IPS DF 4.7 (cell line): ENCODE measurements around the gene SMARCC1.
A peak's percentile ranks its signal among the peaks of the same experiment; 100 is the strongest.
"Not testable (repeated sequence)": the region's sequence is repeated elsewhere in the genome, so short reads cannot be mapped to it uniquely, and the experiment has no call there.

ENCODE experiments used
- DNase-seq: peaks from one replicate; pipeline ENCODE4 v3.0.0-alpha.2; 2013; ENCODE audit warnings: low spot score; ENCODE audit errors: extremely low read depth

Gene SMARCC1

GRCh38 chr3:47781685-47782445, at the start of gene SMARCC1:
Gene SMARCC1 (minus strand): TSS chr3:47781893. CDS start chr3:47781797, 96 bp downstream.
- DNase-seq: peak; percentile 88

DNA sequence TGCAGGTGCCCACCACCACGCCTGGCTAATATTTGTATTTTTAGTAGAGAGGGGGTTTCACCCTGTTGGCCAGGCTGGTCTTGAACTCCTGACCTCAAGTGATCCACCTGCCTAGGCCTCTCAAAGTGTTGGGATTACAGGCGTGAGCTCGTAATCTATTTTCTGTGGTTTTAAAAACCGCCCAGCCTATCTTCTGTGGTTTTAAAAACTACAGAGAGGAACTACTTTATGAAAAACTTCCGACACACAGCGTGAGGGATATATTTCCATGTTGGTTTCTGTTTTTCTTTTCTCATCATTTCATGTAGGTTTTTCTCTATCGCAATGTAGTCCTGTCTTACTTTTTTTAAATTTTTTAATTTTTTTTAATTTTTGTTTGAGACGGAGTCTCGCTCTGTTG, 47.8 kb upstream of the SMARCC1 start:
- DNase-seq: not testable (repeated sequence)

- DNase-seq: no peak
Measured at GRCh38 chr3:47825590-47825989, 43.9 kb upstream of the SMARCC1 start.

DNA sequence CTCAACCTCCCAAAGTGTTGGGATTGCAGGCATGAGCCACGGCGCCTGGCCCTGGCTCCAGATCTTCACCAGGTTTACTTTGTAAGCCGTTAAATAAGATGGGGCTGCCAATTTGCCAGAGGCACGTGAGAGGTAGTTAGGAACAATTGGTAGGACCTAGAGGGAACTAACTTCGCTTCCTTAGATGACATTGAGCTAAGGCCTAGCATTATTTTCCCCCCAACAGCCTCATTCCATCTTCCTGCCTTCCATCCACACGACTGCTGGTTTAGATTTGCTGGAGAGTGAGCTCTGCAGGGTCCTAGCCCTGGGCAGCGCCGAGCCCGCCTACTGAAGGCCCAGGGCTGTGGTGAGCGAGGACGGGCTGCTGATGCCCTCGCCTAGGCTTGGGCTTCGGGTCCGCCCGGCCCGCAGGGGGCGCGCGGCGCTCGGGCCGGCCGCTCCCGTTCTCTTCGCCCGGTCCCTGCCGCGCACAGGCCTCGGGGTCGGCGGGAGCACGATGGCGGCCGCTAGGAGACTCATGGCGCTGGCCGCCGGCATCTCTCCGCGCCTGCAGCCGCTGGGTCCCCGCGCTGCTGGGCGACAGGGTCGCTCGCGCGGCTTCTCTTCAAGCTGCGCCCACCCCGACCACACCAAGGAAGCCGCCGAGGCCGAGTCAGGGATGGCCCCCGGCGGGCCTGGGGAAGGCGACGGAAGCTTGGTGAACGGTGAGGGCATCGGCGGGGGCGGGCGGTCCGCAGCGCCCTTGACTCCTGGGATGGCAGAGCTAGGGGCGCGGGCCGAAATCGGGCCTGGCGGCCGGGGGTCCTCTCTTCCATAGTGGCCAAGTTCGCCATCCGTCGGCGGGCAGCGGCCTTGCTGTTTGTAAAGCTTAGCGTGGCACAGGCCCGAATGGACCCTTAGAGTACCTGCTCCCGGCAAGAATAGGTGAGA, 43.1 kb upstream of the SMARCC1 start:
- DNase-seq: no peak

GRCh38 chr3:47817609-47818008, 35.9 kb upstream of the SMARCC1 start:
- no peak for DNase-seq

DNA sequence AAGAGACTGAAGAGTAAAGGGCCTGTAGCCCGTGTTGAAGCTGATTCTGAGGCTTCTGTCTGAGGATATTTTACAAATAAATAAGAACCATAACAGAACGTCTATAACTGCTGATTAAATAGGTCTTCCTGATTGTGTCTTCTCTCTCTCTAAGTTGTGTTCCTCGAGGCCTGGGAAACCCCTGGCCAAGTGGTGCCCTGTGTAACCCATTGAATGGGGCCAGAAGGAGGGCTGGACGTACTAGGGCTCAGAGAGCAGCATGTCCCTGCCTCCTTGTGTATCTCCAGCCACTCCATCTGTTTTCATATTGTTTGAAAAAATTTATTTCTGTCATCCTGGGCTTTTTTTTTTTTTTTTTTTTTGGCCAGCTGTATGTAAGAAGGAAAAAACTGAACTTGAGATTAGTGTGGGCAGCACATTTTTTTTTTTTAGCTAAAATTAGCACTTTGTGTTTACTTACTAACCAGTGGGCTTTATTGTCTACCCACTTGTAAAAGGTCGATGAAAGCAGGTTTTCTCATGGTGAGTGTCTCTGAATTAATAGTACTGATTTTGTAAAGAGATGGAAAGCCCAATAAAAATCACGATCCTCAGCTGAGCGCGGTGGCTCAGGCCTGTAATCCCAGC, 32.0 kb upstream of the SMARCC1 start:
- DNase-seq: no peak

- DNase-seq: no peak
Measured at GRCh38 chr3:47804577-47804976, 22.9 kb upstream of the SMARCC1 start.

DNA sequence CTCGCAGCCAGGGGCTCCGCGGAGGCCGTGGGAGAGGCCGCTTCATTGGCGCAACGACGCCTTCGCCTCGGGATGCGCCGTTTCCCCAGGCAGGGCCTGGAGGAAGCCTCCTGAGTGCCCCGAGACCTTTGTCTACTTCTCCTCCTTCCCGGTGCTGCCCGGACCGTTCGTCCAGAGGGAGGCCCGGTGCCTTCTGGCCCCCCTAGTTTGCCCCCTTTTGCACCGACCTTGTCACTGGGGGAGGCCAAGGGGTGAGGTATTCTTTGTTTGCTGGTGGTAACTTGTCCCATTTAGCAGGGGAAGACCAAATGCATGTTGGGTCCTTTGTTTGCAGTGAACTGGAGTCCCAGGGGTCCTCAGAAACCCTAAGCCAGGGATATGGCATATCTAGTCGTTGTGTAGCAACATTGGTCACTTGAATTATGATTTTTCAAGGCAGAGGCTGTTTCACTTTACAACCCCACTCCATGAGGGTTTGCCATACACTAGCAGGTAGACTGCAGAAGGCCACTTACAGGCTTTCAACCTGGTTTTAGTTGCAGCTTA, 21.9 kb upstream of the SMARCC1 start:
- DNase-seq: no peak

DNA sequence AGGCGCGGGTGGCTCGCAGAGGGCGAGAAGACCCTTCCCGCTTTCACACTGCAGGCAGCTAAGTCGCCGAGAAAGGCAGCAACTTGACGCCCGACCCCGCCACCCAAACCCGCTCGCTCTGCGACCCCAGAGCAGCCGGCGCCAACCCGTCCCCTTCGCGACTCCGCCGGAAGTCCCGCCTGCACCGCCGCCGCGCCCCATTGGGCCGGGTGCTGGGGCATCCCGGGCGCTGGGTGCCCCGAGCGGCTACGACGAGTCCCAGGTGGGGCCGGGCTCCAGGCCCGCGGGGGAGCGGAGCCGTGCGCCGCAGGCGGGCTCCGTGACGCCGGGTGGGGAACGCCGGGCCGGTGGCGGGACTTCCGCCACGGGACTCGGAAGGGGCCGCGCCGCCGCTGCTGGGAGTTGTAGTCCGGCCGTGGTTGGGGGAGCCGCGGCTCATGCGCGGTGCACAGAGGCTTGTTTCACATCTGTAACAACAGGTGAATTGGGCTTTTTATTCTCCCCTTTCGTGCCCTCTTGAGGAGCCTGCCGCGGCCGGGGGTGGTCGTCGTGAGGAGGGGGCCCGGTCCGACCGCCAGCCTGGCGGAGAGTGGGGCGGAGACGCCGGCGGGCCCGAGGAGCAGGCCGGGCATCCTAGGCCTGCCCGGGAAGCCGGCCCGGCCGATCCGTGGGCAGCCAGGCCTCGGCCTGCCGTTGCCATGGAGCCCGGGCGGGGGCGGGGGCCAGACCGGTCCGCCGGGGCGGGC, 21.2 kb upstream of the SMARCC1 start, which contains the start of gene DHX30:
Gene DHX30, plus strand, starts transcription at position 405 of the 746 bp plus-strand sequence. CDS start 7,546 bp downstream, outside the sequence.
- DNase-seq: no peak

GRCh38 chr3:47799733-47800132, 18.0 kb upstream of the SMARCC1 start:
- DNase-seq: no peak

DNA sequence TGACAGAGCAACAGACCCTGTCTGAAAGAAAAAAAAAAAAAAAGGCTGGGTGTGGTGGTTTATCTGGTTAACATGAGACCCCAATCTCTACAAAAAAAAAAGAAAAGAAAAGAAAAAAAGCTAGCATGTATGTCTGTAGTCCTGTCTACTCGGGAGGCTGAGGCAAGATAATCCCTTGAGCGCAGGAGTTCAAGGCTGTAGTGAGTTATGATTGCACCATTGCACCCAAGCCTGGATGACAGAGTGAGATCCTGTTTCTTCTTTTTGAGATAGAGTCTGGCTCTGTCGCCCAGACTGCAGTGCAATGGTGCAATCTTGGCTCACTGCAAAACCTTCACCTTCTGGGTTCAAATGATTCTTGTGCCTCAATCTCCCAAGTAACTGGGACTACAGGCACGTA, 12.9 kb upstream of the SMARCC1 start:
- no peak for DNase-seq

GRCh38 chr3:47792699-47793098, 11.0 kb upstream of the SMARCC1 start:
- DNase-seq: no peak

- no peak for DNase-seq
Measured at GRCh38 chr3:47791193-47791855, 9.6 kb upstream of the SMARCC1 start.

- DNase-seq: no peak
Measured at GRCh38 chr3:47783673-47784072, 2.0 kb upstream of the SMARCC1 start.

GRCh38 chr3:47782446-47783308, 984 bp upstream of the SMARCC1 start:
- DNase-seq: no peak

GRCh38 chr3:47780741-47781684, 680 bp downstream of the SMARCC1 start:
- DNase-seq: no peak

DNA sequence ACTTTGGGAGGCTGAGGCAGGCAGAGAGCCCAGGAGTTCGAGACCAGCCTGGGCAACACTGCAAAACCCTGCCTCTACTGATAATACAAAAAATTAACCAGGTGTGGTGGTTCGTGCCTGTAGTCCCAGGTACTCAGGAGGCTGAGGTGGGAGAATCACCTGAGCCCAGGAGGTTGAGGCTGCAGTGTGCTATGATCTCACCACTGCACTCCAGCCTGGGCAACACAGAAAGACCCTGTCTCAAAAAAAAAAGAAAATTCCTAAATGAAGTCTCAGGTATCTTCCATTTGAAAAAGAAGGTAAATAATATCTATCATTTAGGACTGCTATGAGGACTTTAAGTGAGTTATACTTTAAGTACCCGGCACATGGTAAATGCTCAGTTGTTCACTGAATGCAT, 2.9 kb downstream of the SMARCC1 start:
- DNase-seq: no peak

DNA sequence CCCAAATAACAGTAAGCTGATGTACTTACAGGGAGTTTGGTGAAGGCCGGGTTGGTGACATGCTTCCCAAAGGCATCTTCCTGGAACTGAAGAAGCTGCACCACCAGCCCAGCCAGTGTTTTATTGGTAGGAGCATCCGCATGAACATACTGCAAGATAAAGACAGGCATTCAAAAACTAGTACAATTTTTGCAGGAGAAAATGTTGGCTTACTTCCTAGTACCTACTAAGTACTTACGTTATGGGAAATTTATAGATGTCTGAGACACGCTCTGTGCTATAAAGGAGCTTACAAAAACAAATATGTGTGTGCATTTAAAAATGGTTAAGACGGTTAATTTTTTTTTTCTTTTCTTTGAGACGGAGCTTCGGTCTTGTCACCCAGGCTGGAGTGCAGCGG, 8.9 kb downstream of the SMARCC1 start:
- DNase-seq: no peak
